ENCODE results near the gene CENPW.

Gene CENPW

GRCh38 chr6:126339796-126340609, at the start of gene CENPW:
TSS of gene CENPW (plus strand) at chr6:126340115. CDS start at chr6:126340274, 159 bp downstream.
- DNase-seq (ENCODE audit: low spot score) = peak; percentile 76

- DNase-seq (ENCODE audit: low spot score) = no peak
Measured at GRCh38 chr6:126293891-126294524, 45.9 kb upstream of the CENPW start.

- no peak for DNase-seq (ENCODE audit: low spot score)
Measured at GRCh38 chr6:126300126-126300525, 39.8 kb upstream of the CENPW start.

GRCh38 chr6:126300735-126301134, 39.2 kb upstream of the CENPW start:
- no peak for DNase-seq (ENCODE audit: low spot score)

GRCh38 chr6:126302191-126302590, 37.7 kb upstream of the CENPW start:
- no peak for DNase-seq (ENCODE audit: low spot score)

GRCh38 chr6:126307849-126308248, 32.1 kb upstream of the CENPW start:
- DNase-seq (ENCODE audit: low spot score) = peak; percentile 7

GRCh38 chr6:126308362-126308761, 31.6 kb upstream of the CENPW start:
- no peak for DNase-seq (ENCODE audit: low spot score)

GRCh38 chr6:126312013-126312665, 27.8 kb upstream of the CENPW start:
- DNase-seq (ENCODE audit: low spot score) = no peak

- no peak for DNase-seq (ENCODE audit: low spot score)
Measured at GRCh38 chr6:126313941-126314340, 26.0 kb upstream of the CENPW start.

GRCh38 chr6:126318797-126319196, 21.1 kb upstream of the CENPW start:
- DNase-seq (ENCODE audit: low spot score) = no peak

- DNase-seq (ENCODE audit: low spot score) = no peak
Measured at GRCh38 chr6:126333729-126334128, 6.2 kb upstream of the CENPW start.

GRCh38 chr6:126335210-126335609, 4.7 kb upstream of the CENPW start:
- no peak for DNase-seq (ENCODE audit: low spot score)

- peak; percentile 17 for DNase-seq (ENCODE audit: low spot score)
Measured at GRCh38 chr6:126337323-126337722, 2.6 kb upstream of the CENPW start.

- no peak for DNase-seq (ENCODE audit: low spot score)
Measured at GRCh38 chr6:126341126-126341525, 1.2 kb downstream of the CENPW start.

- no peak for DNase-seq (ENCODE audit: low spot score)
Measured at GRCh38 chr6:126344181-126344580, 4.3 kb downstream of the CENPW start.

GRCh38 chr6:126351960-126352359, 12.0 kb downstream of the CENPW start:
- no peak for DNase-seq (ENCODE audit: low spot score)

- no peak for DNase-seq (ENCODE audit: low spot score)
Measured at GRCh38 chr6:126352514-126352913, 12.6 kb downstream of the CENPW start.

GRCh38 chr6:126356526-126356925, 16.6 kb downstream of the CENPW start:
- DNase-seq (ENCODE audit: low spot score) = no peak

GRCh38 chr6:126359936-126360537, 20.1 kb downstream of the CENPW start:
- no peak for DNase-seq (ENCODE audit: low spot score)

GRCh38 chr6:126361832-126362440, 22.0 kb downstream of the CENPW start:
- no peak for DNase-seq (ENCODE audit: low spot score)

GRCh38 chr6:126367849-126368248, 27.9 kb downstream of the CENPW start:
- DNase-seq (ENCODE audit: low spot score) = no peak

- DNase-seq (ENCODE audit: low spot score) = no peak
Measured at GRCh38 chr6:126372626-126373025, 32.7 kb downstream of the CENPW start.

All from putamen (tissue), 1 donor.